RWPE2 (cell line): ENCODE results near the gene CASTOR1.

ENCODE experiments used
- ATAC-seq: fragments of 200-7000 bp; cut with Tn5 transposase; 3 replicates; pipeline ENCODE4 v1.9.1; 2021; ENCODE audit warnings: low read depth
- DNase-seq: peaks from one replicate; pipeline ENCODE4 v3.0.0-alpha.2; 2020; ENCODE audit warnings: low spot score
- H3K27ac ChIP-seq: fragments of 450-650 bp; 2 replicates; pipeline ENCODE4 v1.5.1; 2017; ENCODE audit warnings: mild to moderate bottlenecking; ENCODE audit not compliant: poor library complexity, severe bottlenecking
- H3K27me3 ChIP-seq: fragments of 250-450 bp; sonication (Bioruptor Pico); 2 replicates; pipeline ENCODE4 v1.5.1; 2021; ENCODE audit warnings: mild to moderate bottlenecking, moderate library complexity; ENCODE audit not compliant: insufficient read depth, poor library complexity, severe bottlenecking
- H3K36me3 ChIP-seq: fragments of 250-450 bp; sonication (Bioruptor Pico); 2 replicates; pipeline ENCODE4 v1.5.1; 2020; ENCODE audit warnings: low read depth, mild to moderate bottlenecking, moderate library complexity
- H3K4me1 ChIP-seq: fragments of 250-450 bp; sonication (Bioruptor Pico); 2 replicates; pipeline ENCODE4 v1.5.1; 2021; ENCODE audit warnings: mild to moderate bottlenecking, moderate library complexity; ENCODE audit not compliant: insufficient read depth, poor library complexity, severe bottlenecking
- H3K4me3 ChIP-seq: fragments of 250-450 bp; sonication (Bioruptor Pico); 2 replicates; pipeline ENCODE4 v1.5.1; 2021; ENCODE audit warnings: mild to moderate bottlenecking, moderate library complexity; ENCODE audit not compliant: severe bottlenecking
- H3K9me3 ChIP-seq: fragments of 250-450 bp; sonication (Bioruptor Pico); 2 replicates; pipeline ENCODE4 v1.5.1; 2021; ENCODE audit warnings: mild to moderate bottlenecking, moderate library complexity; ENCODE audit not compliant: severe bottlenecking
- TF ChIP-seq, protein P1 (sequence below): fragments of 450-650 bp; IDR thresholded peaks from one replicate; pipeline ENCODE4 v1.5.1; 2017; ENCODE audit warnings: mild to moderate bottlenecking, moderate library complexity; ENCODE audit not compliant: poor library complexity, severe bottlenecking

The CASTOR1 gene

DNA sequence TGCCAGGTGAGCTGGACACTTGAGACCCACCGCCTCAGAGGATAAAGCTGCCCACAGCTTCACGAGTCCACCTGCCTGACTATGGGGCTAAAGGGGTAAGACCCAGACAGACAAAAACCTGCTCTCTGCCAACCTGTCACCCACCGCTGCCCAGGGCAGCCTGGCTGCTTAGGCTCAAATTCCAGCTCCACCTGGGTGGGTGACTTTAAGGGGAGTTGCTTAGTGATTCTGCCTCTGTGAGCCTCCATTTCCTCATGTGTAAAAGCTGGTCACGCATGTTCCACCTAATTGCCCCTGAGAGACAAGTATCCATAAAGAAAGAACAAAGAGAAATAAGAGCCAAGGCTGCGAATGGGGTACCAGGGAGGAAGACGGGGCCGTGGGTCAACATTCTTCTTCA, 3.7 kb upstream of the CASTOR1 start:
- H3K9me3 ChIP-seq, result no peaks in the 10 kb centered on the region
- H3K4me1 ChIP-seq, result peaks cover 22% of the 10 kb centered on the region
- H3K27ac ChIP-seq, result no peak overlapping the region
- TF ChIP-seq, protein P1, sequence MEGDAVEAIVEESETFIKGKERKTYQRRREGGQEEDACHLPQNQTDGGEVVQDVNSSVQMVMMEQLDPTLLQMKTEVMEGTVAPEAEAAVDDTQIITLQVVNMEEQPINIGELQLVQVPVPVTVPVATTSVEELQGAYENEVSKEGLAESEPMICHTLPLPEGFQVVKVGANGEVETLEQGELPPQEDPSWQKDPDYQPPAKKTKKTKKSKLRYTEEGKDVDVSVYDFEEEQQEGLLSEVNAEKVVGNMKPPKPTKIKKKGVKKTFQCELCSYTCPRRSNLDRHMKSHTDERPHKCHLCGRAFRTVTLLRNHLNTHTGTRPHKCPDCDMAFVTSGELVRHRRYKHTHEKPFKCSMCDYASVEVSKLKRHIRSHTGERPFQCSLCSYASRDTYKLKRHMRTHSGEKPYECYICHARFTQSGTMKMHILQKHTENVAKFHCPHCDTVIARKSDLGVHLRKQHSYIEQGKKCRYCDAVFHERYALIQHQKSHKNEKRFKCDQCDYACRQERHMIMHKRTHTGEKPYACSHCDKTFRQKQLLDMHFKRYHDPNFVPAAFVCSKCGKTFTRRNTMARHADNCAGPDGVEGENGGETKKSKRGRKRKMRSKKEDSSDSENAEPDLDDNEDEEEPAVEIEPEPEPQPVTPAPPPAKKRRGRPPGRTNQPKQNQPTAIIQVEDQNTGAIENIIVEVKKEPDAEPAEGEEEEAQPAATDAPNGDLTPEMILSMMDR, result no peak
- H3K27me3 ChIP-seq, result no peaks in the 10 kb centered on the region
- no peak overlapping the region for H3K4me3 ChIP-seq
- DNase-seq, result no peak
- ATAC-seq, result no peak
- H3K36me3 ChIP-seq, result peaks cover 24% of the 10 kb centered on the region

- ATAC-seq, result no peak
- Histone ChIP-seq H3K27me3 (no peaks in the 10 kb centered on the region), H3K36me3 (peaks cover 17% of the 10 kb centered on the region), H3K9me3 (no peaks in the 10 kb centered on the region), H3K4me3 (no peak overlapping the region), H3K4me1 (peaks cover 22% of the 10 kb centered on the region), H3K27ac (peak overlapping the region; percentile 79)
- no peak for DNase-seq
- TF ChIP-seq, protein P1, result no peak
Observed at GRCh38 chr22:30292069-30292970, 3.0 kb upstream of the CASTOR1 start.

DNA sequence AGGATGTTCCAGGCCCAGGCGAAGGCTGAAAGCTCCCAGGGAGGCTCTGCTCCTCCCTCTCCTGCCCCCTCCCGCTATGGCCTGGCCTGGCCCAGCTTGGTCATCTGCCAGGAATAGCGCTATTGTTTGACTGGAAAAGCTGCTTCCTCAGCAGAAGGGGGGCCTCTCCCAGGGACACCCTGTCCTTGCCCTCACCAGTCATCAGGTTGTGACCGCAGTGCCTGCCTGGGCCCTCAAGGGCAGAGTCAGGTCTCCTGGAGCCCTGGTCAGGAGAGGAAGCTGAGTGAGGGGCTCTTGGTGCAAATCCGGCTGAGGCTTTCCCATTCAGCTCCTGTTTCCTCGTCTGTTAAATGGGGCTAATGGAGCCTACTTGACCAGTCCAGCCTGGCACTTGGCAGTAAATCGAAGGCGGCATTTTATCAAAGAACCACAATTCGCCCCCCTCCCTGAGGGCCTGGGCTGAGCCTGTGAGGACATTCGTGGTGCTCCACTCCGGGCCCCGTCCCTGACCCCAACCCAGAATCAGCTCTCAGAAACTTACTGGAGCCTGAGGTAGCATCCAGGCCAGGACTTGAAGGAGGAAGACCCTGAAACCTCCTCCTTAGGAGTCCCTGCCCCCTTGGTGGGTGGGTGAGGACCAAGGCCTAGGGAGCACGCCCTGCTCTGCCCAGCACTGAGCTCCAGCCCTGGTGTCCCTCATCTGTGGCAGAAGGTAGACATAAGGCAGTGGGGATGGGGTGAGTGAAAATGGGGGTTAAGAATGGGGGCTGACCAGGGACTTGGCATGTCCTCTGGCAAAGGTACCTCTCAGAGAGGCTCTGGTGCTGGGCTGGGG, 2.0 kb upstream of the CASTOR1 start:
- TF ChIP-seq, protein P1, result no peak
- H3K4me1 ChIP-seq, result peaks cover 22% of the 10 kb centered on the region
- H3K9me3 ChIP-seq, result no peaks in the 10 kb centered on the region
- no peak overlapping the region for H3K4me3 ChIP-seq
- no peaks in the 10 kb centered on the region for H3K27me3 ChIP-seq
- ATAC-seq (peak; percentile 15), DNase-seq (no peak)
- H3K36me3 ChIP-seq, result peaks cover 11% of the 10 kb centered on the region; the same call in 1 of the 2 replicates
- H3K27ac ChIP-seq, result peak overlapping the region; percentile 79

DNA sequence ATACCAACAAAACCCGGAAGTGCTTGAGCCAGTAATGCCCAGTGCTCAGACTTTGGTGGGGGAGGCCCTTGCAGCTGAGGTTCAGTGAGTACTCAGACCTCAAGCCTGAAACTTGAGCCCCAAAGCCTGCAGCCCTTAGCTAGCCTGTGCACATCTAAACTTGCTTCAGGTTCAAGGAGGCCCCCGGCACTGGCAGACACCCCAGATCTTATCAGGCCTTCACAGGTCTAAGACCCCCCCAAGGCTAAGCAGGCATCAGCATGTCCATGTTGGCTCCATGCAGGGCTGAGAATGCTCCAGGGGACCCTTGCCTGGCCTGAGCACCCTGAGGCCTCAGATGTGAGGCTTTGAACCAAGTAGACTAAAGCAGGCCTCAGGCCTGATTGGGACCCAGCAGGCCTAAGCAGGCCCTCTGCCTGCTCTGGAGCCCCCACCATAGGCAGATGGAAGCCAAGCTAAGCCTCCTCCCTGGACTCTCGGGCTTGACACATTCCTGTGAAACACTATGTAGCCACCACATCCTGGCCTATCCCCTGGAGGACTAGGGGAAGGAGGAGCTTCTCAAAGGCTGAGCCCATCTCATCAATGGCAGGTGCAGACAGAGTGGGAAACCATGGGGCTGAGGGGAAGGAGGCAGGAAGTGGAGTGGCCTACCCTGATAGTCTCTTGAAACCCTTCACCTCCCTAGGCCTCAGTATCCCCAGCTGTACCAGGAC, 1.2 kb upstream of the CASTOR1 start:
- no peak for DNase-seq
- Histone ChIP-seq H3K36me3 (peaks cover 10% of the 10 kb centered on the region; the same call in 1 of the 2 replicates), H3K27ac (peak overlapping the region; percentile 79), H3K27me3 (no peaks in the 10 kb centered on the region), H3K4me3 (no peak overlapping the region), H3K9me3 (no peaks in the 10 kb centered on the region), H3K4me1 (peaks cover 22% of the 10 kb centered on the region)
- TF ChIP-seq, protein P1, result no peak
- ATAC-seq, result peak; percentile 45
